DND-41 (cell line): ENCODE results near the gene TTYH2.

Experiments used
- CTCF ChIP-seq: IDR thresholded peaks from 2 replicates; pipeline ENCODE4 v1.5.1; 2012; ENCODE audit warnings: borderline replicate concordance, low read length, moderate library complexity, mild to moderate bottlenecking; ENCODE audit not compliant: poor library complexity, severe bottlenecking; ENCODE audit errors: extremely low read depth
- EZH2 ChIP-seq: IDR thresholded peaks from 3 replicates; pipeline ENCODE4 v1.6.1; 2012; ENCODE audit warnings: borderline replicate concordance, low read depth, mild to moderate bottlenecking, moderate library complexity, low read length, inconsistent platforms; ENCODE audit not compliant: severe bottlenecking

- TF ChIP-seq CTCF, result no peak
- no peak for TF ChIP-seq EZH2
Measured at GRCh38 chr17:74245145-74245831, 31.9 kb downstream of the TTYH2 start.
